Measurements from ENCODE around the gene TRABD2A.
"Not testable (repeated sequence)": the region's sequence is repeated elsewhere in the genome, so short reads cannot be mapped to it uniquely, and the experiment has no call there.

The TRABD2A gene, protein sequence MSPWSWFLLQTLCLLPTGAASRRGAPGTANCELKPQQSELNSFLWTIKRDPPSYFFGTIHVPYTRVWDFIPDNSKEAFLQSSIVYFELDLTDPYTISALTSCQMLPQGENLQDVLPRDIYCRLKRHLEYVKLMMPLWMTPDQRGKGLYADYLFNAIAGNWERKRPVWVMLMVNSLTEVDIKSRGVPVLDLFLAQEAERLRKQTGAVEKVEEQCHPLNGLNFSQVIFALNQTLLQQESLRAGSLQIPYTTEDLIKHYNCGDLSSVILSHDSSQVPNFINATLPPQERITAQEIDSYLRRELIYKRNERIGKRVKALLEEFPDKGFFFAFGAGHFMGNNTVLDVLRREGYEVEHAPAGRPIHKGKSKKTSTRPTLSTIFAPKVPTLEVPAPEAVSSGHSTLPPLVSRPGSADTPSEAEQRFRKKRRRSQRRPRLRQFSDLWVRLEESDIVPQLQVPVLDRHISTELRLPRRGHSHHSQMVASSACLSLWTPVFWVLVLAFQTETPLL

DNA sequence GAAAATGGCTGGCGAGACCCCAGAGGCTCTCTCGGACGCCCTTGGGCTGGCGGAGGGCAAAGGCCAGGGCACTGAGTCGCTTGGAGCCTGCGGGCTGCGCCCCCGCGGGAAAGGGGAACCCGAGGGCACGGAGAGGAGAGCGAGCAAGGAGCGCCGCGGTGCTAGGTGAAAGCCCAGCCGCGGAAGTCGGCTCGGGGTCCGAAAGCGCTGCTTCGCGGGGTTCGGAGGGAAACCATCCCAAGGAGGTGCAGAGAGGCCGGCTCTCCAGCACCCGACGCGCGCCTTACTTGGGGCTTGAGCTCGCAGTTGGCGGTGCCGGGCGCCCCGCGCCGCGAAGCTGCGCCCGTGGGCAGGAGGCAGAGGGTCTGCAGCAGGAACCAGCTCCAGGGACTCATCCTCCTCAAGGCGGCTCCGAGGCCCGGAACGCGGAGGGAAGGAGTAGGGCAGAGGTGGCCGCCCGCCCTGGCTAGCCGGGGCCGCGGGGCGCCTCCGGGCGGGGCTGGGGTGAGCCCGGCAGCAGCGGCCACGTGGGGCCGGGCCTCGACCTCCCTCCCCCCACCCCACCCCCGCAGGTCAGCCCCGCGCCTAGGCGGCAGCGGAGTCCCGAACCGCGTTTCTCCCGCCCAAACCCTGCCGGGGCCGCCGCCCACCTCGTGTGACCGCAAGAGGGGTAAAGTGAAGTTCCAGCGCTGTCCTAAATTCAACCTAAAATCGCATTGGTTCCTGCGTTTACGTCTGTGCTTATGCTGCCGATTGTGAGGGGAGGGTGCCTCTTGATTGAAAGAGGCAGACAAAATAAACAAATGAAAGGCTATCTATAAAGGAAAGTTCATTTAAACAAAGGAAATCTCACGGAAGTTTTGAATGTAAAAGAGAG lies at the start of gene TRABD2A:
Gene TRABD2A (minus strand): TSS at position 440 of the 877 bp plus-strand sequence. CDS start 45 bp downstream, at position 395.
- no peak for DNase-seq

DNA sequence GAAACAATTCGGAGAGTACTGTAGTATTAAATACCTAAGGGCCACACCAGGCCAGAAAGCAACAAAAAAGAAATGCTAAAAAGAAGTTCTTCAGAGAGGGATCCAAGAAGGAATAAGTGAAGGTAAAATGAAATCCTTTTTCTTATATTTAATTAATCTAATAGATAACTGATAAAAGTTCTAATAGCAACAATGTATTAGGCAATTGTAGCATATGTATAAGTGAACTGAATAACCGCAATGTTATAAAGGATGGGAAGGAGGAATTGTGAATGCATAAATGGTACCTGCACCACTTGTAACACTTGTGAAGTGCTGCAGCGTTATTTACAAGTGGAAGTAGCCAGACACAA lies 46.4 kb upstream of the TRABD2A start:
- DNase-seq = no peak

DNA sequence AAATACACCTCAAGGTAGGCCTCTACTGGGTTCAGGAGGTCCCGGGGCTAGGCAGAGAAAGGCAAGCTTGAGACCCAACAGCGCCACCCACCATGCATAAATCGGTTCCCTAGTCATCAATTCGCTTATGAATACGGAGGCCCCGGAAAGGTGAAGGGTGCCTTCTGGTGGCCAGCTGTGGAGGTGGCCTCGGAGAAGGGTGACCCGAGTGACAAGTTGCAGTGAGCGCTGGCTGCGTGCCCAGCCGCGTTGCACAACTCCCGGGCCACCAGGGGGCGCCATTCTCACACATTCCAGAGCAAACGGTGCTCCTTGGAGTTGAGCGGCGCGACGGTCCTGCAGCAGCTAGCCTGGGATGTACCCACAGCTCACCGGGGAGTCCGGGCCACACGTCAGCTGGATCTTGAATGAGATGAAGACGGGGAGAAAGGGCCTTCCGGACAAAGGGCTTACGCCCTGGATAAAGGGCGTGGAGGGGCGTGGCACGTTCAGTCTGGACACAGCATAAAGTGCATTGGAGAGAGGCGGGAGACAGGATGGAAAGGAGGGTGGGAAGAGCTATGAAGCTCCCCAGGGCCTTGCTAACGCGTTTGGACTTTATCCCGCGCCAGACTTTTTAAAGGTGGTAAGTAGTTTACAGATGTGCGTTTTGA lies 45.0 kb upstream of the TRABD2A start:
- DNase-seq = peak; percentile 93

DNA sequence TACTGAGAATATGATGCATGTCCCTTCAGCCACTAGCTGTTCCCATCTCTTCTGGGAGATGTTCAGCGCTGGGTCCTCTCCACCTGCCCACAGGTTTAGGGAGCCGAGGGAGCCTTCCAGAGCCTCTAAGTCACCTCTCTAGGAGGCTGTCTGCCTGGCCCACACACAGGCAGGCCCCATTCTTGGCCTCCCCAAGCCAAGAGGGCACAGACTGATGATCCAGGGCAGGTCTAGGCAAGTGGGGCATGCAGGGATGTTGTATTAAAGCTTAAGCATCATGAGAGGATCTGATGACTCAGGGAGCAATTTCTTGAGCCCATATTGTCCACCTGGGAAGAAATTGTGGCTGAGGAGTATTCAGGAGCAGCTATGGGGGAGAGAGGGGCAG lies 44.4 kb upstream of the TRABD2A start:
- DNase-seq = no peak

DNA sequence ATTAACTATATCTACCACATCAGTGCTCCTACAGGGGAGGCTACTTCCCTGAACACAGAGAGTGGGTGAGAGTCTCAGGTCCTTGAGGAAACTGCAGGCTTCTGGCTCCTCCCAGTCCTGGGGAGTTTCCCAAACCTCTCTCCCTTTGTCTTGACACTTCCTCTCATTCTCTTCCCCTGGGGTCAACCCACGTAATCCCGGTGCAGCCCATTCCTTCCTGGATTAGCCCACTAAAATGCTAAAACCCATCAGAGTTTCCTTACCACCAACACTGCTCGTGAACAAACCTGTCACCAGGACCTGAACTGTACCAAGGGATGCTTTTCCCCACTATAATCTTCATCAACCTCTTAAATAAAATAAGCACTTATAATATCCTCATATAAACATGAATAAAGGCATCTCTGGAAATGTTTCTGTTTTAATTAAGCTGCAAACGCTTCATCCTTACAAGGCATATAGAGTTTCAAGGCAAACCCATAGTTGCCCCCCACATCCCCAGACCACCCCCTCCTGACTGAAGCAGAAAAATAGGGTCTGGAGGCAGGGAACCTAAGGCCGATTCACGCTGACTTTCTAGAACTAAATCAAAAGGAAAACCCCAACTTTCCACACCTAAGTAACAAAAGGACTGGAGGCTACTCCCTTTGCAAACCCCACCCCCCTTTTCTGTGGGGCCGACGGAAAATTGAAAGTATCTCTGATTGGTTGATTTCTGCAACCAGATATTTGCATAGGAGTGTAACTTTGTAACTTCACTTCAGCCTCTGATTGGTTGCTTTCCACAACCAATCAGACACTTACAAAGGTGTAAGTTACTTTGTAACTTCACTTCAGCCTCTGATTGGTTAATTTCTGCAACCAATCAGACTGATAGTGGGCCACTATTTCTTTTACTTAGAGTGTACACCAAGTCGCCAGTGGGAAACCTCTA lies 43.6 kb upstream of the TRABD2A start:
- DNase-seq = no peak

DNA sequence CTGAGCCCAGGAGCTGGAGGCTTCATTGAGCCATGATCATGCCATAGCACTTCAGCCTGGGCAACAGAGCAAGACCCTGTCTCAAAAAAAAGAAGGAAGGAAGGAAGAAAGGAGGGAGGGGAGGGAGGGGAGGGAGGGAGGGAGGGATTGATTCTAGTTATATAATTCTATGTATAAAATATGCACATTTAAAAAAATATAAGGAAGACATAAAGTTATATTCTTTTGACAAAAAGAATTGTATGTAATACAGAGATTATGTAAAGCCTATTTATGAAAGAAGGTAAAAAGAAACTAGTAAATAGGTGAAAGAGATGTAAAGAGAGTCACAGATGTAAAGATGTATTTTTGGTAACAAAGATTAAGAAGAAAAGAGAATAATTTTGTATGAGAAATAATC lies 42.1 kb upstream of the TRABD2A start:
- DNase-seq = no peak

DNA sequence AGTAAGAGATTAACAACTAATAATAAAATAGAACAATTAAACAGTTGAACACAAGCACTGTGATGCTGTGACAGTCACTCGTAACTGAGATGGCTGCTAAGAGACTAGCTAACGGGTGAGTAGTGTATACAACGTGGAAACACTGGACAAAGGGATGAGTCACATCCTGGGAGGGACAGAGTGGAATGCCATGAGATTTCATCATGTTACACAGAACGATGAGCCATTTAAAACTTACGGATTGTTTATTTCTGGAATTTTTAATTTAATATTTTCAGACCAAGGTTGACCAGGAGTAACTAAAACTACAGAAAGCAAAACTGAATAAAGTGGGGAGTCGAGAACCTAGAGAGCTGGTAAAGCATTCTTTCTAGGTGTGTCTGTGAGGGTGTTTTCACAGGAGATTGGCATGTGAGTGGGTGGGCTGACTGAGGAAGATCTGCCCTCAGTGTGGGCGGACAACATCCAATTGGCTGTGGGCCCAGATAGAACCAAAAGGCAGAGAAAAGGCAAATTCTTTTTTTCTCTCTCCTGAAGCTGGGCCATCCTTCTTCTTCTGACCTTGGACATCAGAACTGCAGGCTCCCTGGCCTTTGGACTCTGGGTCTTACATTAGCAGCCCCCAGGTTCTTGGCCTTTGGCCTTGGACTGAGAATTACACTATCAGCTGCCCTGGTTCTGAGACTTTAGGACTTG lies 39.1 kb upstream of the TRABD2A start:
- DNase-seq = peak; percentile 27

DNA sequence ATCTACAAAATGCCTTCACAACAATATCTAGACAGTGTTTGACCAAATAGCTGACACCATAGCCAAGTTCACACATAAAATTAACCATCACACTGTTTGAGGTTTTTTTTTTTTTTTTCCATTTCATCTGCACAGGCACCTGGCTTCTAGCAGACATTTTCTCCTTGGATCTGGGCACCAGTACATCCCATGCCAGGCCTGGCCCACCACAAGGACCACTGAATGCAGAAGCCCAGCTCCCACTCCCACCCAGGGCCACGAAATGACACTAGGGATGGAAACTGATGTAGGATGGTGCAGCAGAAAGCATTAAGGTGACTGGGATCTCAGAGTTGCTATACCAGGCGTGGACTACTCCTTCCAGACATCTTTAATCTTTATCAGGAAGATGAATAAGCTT lies 37.5 kb upstream of the TRABD2A start:
- DNase-seq = no peak

DNA sequence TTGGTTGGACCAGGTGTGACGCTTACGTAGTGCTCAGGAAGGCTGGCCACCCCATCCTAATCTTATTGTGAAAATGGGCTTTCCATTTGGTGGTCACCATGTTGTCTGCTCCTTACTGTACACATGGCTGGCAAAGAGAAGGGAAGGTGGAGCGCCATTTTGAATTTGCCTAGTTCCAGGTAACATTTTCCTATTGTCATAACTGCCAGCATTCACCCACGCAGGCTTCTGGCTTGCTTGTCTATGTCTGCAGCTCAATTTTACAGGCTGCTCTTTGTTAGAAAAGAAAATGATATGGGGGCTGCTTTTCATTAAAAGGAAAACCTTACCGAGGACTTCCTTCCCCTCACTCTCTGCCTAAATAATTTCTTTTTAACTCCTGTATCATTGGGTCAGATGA lies 36.9 kb upstream of the TRABD2A start:
- DNase-seq = not testable (repeated sequence)

DNA sequence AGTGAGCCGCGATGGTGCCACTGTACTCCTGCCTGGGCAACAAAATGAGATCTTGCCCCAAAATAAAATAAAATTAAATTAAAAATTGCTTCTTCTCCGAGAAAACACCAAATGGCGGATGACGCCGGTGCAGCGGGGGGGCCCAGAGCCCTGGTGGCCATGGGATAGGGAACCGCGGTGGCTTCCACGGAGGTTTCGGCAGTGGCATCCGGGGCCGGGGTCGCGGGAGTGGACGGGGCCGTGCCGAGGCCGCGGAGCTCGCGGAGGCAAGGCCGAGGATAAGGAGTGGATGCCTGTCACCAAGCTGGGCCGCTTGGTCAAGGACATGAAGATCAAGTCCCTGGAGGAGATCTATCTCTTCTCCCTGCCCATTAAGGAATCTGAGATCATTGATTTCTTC lies 34.8 kb upstream of the TRABD2A start:
- not testable (repeated sequence) for DNase-seq

DNA sequence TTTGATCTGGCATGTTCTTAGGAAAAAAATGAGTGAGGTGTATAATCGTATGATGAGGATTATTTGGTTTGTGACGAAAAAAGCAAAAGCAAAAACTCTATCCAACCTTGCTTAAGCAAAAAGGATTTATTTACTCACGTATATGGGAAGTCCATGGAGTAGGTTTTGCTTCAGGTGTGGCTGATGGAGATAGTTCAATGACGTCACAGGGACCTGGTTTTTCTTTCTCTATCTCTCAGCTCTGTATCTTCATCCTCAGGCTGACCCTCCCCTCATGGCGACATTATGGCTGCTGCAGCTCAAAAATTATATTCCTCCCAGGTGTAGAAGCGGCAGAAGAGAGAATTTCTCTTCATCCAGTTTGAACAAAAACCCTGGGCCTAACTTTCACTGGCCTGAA lies 33.5 kb upstream of the TRABD2A start:
- no peak for DNase-seq

DNA sequence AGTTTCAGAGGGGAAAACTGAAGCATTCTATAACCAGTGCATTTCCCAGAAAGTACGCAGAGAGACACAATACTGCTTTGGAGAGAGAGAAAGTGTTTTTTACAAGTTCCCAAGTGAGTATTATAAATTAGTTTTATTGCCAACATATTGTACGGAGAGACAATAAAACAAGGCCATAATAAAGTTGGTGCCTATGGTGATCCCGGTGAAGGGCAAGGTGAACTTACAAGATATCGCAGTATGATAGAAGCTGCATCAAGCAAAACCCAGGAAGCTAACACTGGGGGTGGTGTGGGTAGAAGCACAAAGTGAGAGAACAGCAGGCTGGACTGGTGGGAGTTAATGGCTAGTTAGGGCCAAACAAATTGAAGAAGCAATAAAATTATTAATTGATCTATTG lies 32.1 kb upstream of the TRABD2A start:
- no peak for DNase-seq

DNA sequence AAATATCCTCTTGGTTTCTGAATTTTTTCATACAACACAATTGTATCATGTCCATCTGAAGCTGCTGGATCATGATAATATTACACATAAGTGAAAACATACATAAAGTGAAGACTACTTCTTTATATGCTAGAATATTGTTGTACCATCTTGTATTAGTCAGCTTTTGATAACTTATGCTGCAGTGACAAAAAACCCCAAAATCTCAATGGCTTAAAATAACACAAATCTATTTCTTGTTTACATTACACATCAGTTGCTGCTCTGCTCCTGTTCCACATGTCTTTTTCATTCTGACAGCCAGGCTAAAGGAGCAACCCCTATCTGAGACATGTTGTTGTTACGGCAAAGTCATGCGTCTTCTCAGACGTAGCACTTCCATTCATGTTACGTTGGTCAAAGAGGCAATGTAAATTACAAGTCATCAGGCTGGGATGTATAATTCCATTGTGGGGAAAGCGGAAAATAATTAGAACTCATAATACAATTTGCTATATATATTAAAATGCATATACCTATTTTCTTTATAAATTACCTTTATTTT lies 30.3 kb upstream of the TRABD2A start:
- DNase-seq = no peak

DNA sequence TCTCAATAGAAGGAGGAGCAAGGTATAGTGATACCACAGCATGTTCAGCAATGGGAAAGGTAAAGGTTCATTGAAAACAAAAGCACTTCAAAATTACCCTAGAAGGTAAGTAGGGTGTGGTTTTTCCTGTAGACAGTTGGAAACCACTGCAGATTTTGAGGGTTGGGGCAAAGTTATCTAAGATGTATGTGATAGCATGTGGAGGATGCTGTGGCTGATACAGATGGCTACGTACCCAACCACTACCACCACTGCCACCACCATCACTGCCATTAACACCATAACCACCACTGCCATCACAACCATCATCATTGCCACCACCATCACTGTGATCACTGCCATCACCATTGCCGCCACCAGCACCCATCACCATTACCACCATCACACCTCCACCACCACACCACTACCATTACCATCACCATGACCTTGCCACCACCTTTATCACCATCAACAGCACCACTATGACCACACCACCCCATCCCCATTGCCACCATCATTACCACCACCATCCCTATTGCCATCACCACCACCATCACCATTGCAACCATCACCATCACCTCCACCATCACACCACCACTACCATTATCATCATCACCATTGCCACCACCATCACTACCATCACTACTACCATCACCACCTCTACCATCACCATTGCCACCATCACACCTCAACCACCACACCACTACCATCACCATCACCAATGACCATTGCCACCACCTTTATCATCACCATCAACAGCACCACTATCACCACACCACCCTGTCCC lies 28.2 kb upstream of the TRABD2A start:
- DNase-seq = no peak

DNA sequence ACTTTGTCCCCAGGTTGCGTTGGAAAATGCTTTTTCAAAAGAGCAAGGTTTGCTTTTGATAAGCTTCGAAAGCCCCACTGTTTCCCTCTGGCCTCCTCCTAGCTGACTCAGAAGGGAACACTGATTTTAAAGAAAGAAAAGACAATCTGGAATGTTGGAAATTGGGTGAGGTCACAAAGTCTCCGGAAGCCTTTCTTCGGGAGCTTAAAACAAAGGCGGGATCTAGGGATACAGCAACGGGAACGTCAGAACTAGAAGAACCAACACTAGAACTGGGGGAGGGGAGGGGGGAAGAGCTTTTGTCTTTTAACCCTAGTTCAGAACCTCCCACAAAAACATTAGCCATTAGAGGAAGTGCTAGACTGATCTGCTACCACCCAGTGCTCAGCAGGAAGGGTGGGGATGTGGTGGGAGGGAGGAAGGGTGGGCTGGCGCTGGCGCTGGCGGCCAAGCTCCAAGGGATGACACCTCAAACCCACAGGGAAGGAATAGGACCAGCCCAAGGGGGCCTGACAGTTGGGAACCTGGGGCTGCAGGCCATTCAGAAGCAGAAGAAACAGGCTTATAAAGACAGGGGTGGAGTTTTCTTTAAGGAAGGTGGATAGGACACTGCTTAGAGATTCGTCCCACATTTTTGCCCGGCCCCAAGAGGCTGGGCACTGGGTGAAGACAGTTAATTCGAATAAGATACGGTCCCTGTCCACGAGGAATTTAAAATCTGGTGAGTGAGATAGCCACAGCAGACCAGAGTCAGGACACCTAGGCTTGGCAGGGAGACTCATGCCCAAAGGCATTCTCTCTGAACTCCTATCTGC lies 26.2 kb upstream of the TRABD2A start:
- DNase-seq = peak; percentile 55

DNA sequence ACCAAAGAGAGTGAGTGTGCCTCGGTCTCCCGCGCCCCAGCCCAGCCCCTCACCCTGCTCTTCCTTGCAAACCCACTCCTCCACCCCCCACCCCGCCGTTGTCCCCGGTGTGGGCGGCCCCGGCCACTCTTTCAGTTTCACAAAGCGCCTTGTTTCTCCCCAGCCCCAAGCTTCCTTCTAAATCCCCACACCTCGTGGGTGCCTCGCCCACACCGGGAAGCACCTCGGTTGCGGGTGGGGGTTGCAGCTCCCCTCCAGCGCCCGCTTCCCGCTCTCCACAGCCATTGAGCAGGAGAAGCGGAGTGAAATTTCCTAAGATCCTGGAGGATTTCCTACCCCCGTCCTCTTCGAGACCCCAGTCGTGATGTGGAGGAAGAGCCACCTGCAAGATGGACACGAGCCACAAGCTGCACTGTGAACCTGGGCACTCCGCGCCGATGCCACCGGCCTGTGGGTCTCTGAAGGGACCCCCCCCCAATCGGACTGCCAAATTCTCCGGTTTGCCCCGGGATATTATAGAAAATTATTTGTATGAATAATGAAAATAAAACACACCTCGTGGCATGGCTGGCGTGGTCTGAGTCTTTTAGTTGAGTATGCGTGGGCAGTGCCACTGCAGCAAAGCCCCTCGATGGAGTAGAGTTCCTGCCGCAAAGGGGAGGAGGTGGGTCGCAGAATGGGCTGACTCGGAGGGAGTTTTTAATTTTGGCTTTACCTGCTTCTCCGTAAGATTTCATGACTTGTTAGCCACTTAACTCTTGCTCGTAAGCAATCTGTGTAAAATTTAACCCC lies 25.4 kb upstream of the TRABD2A start:
- peak; percentile 19 for DNase-seq

DNA sequence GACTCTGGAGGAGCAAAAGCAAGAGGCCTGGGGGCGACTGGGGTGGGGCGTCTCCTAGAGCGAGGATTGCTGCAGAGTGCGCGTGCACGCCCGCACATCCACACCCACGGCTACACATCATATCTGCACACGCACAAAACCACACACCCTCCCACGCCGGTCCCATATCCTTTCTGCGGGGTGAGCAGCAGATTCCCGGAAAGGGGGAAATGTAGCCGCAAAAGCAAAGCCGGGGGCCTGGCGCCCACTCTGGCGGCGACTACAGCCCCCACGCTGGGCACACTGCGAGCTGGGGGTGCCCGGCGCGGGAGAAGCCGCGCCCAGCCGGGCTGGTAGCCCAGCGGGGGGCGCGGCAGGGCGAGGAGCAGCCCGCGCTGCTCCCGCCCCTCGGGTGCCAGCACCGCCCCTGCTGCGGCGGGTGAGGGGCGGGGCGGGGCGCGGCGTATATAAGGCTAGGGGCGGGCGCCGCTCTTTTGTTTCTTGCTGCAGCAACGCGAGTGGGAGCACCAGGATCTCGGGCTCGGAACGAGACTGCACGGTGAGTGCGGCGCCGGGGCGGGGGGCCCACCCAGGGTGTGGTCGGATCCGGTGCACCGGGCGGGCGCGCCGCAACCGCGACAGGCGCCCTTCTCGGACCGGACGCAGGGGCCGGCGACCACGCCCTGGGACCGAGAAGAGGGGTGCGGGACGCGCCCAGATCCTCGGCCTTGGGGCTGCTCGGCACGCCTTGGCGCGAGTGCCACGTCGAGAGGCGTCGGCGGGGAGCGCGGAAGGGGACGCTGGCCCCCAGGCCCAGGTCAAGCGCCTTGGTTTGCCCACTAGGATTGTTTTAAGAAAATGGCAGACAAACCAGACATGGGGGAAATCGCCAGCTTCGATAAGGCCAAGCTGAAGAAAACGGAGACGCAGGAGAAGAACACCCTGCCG lies 24.6 kb upstream of the TRABD2A start, which contains the start of gene TMSB10:
Gene TMSB10 (plus strand): TSS at position 476 of the 927 bp plus-strand sequence.
- DNase-seq = peak; percentile 78

All from COR-L47 (cell line).